ENCODE measurements around the gene XPR1. TPM values are rescaled to one million over a fixed set of nuclear protein-coding genes. Genes with fewer than 3 reads are reported as not detected.

The XPR1 gene
- 10 to 100 TPM in 8 of 12 donors, 1 to 10 TPM in 3, not detected in 1; 8.7 to 18.1 (median 10.8) TPM for polyA plus RNA-seq (ENCODE audit: insufficient read length in 12 of 12)
- long read RNA-seq, donor 1, full-length matches to known transcripts = 5 of 5 reads
- long read RNA-seq, donor 1, partial matches to known transcripts = 0 of 5 reads
- long read RNA-seq, donor 1, other reads (novel, unspliced or antisense) = 0 of 5 reads
- long read RNA-seq, donor 2, full-length matches to known transcripts = 2 of 2 reads
- long read RNA-seq, donor 2, partial matches to known transcripts = 0 of 2 reads
- long read RNA-seq, donor 2, other reads (novel, unspliced or antisense) = 0 of 2 reads
- long read RNA-seq, donor 3 = 0 reads
- long read RNA-seq, donor 4 = 0 reads
- long read RNA-seq, donor 5, full-length matches to known transcripts = 4 of 4 reads
- long read RNA-seq, donor 5, partial matches to known transcripts = 0 of 4 reads
- long read RNA-seq, donor 5, other reads (novel, unspliced or antisense) = 0 of 4 reads
- long read RNA-seq, donor 6, full-length matches to known transcripts = 1 of 1 reads
- long read RNA-seq, donor 6, partial matches to known transcripts = 0 of 1 reads
- long read RNA-seq, donor 6, other reads (novel, unspliced or antisense) = 0 of 1 reads
- long read RNA-seq, donor 7, full-length matches to known transcripts = 1 of 1 reads
- long read RNA-seq, donor 7, partial matches to known transcripts = 0 of 1 reads
- long read RNA-seq, donor 7, other reads (novel, unspliced or antisense) = 0 of 1 reads
- long read RNA-seq, donor 8, full-length matches to known transcripts = 6 of 6 reads
- long read RNA-seq, donor 8, partial matches to known transcripts = 0 of 6 reads
- long read RNA-seq, donor 8, other reads (novel, unspliced or antisense) = 0 of 6 reads
- long read RNA-seq, donor 9, full-length matches to known transcripts = 1 of 1 reads
- long read RNA-seq, donor 9, partial matches to known transcripts = 0 of 1 reads
- long read RNA-seq, donor 9, other reads (novel, unspliced or antisense) = 0 of 1 reads
- long read RNA-seq, donor 10, full-length matches to known transcripts = 1 of 1 reads
- long read RNA-seq, donor 10, partial matches to known transcripts = 0 of 1 reads
- long read RNA-seq, donor 10, other reads (novel, unspliced or antisense) = 0 of 1 reads
- long read RNA-seq, donor 11, full-length matches to known transcripts = 1 of 1 reads
- long read RNA-seq, donor 11, partial matches to known transcripts = 0 of 1 reads
- long read RNA-seq, donor 11, other reads (novel, unspliced or antisense) = 0 of 1 reads

GRCh38 chr1:180631766-180632325, at the start of gene XPR1:
XPR1 (plus strand) TSS chr1:180632022; CDS start chr1:180632202, 180 bp downstream.
- DNase-seq = peak; percentile 99

GRCh38 chr1:180584869-180585268, 47.0 kb upstream of the XPR1 start:
- DNase-seq = no peak

- no peak for DNase-seq
Measured at GRCh38 chr1:180585994-180586359, 45.8 kb upstream of the XPR1 start.

GRCh38 chr1:180586671-180587155, 45.1 kb upstream of the XPR1 start:
- DNase-seq = no peak

GRCh38 chr1:180588121-180588520, 43.7 kb upstream of the XPR1 start:
- no peak for DNase-seq

GRCh38 chr1:180590889-180591288, 40.9 kb upstream of the XPR1 start:
- DNase-seq = no peak

GRCh38 chr1:180593382-180593781, 38.4 kb upstream of the XPR1 start:
- DNase-seq = no peak

- no peak for DNase-seq
Measured at GRCh38 chr1:180594723-180595122, 37.1 kb upstream of the XPR1 start.

- DNase-seq = no peak
Measured at GRCh38 chr1:180595966-180596365, 35.9 kb upstream of the XPR1 start.

- DNase-seq = no peak
Measured at GRCh38 chr1:180597520-180597919, 34.3 kb upstream of the XPR1 start.

- DNase-seq = no peak
Measured at GRCh38 chr1:180598333-180598974, 33.4 kb upstream of the XPR1 start.

- no peak for DNase-seq
Measured at GRCh38 chr1:180600343-180600742, 31.5 kb upstream of the XPR1 start.

- no peak for DNase-seq
Measured at GRCh38 chr1:180601512-180601911, 30.3 kb upstream of the XPR1 start.

- DNase-seq = no peak
Measured at GRCh38 chr1:180603223-180603849, 28.5 kb upstream of the XPR1 start.

GRCh38 chr1:180603850-180604226, 28.0 kb upstream of the XPR1 start:
- no peak for DNase-seq

GRCh38 chr1:180606155-180606554, 25.7 kb upstream of the XPR1 start:
- no peak for DNase-seq

- no peak for DNase-seq
Measured at GRCh38 chr1:180609643-180610555, 21.9 kb upstream of the XPR1 start.

- no peak for DNase-seq
Measured at GRCh38 chr1:180610556-180611015, 21.2 kb upstream of the XPR1 start.

All from muscle of arm (tissue), 14 donors.